NCI-H146 (cell line): ENCODE data around the gene PLCXD3.
"Not testable (repeated sequence)": the region's sequence is repeated elsewhere in the genome, so short reads cannot be mapped to it uniquely, and the experiment has no call there.

Experiments used
- DNase-seq: peaks from one replicate; lab custom pipeline; 2025; lab: John Stamatoyannopoulos, UW

PLCXD3 gene

DNA sequence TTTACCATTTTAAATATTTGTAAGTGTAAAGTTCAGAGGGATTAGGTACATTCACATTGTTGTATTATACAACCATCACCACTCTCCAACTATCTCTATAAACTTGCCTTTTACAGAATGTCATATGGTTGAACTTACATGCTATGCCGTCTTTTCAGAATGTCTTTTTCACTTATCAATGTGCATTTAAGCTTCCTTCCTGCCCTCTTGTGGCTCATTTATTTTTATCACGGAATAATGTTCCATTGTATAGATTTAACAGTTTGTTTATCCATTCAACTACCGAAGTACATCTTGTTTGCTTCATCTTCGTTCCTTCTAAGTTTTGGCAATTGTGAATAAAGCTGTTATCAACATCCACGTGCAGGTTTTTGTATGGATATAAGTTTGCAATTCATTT is 163.8 kb downstream of the PLCXD3 start:
- no peak for DNase-seq

DNA sequence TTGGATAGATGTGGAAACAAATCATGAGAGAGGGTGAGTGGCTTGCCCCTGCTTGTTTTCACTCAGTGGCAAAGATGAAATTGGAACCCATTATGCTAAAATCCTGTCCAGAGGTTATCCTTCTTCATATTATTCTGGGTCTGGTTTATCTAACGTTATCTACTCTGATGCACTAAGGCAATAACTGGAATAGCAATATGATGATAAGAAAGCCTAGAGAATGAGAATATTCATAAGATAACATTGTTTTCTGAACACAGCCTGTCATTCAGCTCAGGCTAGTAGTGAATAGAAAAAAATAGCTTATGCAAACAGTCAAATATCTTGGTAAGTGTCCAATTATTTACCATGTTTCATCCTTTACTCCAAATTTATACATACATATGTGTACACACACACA is 165.1 kb downstream of the PLCXD3 start:
- no peak for DNase-seq

DNA sequence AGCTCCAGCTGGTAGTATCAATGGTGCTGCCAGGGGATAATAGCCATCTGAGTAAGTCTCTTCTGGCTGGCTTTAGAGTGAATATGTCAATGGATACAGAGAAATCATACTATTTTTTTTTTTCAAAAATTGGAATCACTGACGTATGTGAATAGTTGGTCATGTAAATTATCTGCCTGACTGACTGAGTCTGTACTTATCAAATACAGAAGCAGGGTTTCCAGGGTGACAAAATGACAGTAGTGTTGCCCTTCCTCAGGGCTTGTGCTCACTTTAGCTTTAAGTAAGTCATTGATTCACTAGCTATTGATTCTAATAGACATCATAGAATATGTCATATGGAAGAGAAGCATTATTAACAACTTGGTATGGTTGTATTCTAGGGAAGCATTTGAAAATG is 171.1 kb downstream of the PLCXD3 start:
- no peak for DNase-seq

DNA sequence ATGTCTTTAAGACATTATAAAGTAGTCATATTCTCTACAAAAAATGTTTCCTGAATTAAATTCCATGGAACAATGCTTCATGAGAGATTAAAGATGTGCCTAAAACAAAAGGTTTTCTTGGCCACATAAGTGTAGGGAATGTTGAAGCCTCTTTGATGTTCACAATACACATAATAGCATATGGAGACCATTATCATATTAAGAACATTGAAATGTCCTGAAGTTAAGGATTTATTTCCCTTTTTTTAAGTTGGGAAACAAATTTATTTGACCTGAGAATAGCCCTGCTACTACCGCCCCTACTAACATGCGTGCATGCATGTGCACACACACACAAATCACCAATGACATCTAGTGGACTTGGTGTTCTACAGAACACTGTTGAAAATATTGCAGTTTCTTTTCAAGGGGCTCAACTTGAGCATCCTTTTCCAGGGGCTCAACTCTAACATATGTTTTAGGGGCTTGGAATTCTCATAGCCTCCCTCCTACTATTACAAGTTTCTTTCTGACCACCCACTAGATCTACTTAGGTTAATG is 172.2 kb downstream of the PLCXD3 start:
- DNase-seq = no peak

DNA sequence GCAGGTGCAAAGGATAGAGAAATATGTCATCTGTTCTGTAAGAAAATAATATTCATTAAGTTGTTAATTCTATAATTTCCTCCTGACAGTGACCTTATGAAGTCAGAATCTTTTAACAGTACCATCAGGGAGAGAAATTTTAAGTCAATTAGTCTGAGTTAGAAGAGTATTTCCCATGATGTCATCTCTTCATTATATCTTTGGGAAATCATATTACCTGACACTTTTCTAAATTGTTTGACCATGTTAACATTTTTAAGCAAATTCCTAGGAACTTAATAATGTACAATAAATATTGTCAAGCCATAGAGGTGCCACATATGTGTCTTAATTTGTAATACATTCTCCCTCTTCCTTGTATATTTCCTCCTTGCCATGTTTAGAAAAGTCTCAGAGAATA is 172.7 kb downstream of the PLCXD3 start:
- DNase-seq = no peak

DNA sequence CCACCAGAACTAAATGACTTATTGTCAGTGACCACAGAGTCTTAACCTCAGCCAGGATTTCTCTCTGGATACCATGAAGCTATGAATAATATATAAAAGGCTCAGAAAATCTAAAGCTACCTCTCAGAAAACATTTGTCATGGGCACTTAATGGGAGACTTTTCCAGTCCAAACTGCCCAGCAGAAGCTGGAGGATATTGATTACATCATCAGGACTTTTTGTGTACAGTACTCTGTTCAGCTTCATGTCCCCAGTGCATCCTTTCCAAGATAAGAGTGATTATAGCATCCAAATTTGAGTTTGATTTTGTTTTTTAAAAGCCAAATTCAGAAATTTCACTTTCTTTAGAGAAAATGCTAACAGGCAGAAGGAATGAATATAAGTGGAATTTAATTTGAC is 173.2 kb downstream of the PLCXD3 start:
- DNase-seq = no peak

DNA sequence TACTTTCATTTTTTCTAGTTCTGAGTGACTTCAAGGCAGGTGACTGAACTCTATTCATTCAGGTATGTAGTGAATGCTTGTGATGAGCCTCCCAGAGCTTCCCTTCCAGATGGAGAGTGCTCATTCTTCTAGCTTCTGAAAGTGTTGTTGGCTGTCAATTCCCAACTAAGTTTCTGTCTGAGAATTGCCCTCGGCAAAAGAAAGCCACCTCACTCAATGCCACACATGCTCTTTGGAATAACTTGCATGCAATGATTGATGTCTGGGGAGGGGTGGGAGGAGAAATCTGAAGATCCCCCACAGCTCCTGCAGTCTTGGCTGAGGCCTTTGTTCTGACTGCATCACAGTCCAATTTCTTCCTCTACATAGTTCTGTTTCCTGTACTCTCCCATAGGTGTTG is 173.9 kb downstream of the PLCXD3 start:
- no peak for DNase-seq

DNA sequence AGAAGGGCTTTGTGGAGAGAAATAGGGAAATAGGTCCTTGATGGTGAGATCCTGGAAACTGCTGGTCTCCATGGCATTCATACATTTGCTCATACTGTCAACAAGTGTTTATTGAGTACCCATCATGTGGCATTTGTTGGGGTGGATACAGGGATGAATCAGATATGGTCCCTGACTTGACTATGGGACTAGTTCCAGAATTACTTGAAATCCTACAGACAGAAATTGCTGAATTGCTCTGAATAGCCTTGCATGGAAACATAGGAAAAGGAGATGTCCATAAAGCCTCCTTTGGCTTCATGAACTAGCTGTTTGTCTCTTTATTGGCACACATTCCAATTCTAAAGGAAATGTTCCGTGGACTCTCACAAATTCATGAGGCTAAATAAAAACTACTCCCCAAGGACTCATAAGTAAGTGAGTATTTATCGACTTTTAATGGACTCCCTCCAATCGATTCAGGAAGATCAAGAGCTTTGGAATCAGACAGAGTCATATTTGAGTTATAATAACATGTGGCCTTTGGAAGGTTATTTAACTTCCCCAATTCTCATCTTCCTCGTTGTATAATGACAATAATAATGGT is 174.7 kb downstream of the PLCXD3 start:
- DNase-seq = no peak

DNA sequence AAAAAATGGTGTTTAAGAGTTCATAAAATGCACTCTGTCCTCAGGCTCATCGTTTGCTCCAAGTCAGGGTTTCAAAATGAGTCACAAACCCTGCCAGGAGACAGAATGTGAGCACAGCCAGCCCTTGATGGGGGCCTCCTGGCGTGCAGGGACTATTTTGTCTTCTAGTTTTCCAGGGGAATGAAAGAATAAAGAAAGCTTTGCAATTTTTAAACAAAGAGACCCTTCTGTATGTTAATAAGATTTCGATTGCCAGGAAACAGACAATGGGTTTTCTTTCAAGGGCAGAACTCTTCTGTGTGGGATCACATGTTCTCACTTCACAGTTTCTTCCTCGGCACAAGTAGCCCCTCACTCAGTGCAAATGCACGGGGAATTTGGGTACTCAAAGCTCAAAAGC is 175.6 kb downstream of the PLCXD3 start:
- no peak for DNase-seq

DNA sequence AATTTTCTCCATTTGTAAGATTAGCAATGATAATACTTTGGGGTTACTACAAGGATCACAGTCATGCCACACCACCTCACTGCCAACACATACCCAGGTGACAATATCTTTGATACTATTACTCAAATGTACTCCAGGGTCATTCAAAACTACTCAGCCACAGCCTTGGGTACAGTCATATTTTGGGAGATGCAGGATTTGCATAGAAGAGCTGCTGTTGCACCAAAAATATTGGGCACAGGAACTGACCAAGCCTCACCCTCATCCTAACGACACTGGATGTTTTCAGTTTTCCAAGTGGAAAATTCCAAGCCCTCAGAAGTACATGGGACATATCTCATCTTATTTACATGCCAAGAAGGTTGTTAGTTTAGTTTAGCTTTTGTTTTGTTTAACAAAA is 176.2 kb downstream of the PLCXD3 start:
- no peak for DNase-seq

DNA sequence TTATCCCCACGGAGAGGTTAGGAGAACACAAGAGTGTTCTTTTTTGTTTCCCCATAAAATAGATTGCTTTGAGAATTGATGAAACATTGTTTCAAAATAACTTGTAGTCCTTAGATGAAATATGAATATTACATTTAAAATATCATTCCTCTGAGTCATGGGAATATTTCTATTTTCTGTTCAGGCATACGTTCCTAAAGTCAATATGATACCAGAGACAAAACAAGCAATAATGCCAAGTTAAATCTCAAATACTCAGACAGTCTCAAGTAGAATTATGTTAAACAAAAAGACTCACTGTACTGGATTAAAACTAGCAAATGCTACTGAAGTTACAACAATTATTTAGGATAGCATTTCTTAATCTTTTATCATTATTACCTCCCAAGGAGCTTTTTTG is 185.3 kb downstream of the PLCXD3 start:
- no peak for DNase-seq

DNA sequence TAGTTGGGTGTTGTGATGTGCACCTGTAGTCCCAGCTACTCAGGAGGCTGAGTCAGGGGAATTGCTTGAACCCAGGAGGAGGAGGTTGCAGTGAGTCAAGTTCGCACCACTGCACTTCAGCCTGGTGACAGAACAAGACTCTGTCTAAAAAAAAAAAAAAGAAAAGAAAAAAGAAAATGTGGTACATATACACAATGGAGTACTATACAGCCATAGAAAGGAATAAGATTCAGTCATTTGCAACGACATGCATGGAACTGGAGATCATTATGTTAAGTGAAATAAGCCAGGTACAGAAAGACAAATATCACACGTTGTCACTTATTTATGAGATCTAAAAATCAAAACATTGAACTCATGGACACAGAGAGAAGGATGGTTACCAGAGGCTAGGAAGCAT is 187.6 kb downstream of the PLCXD3 start:
- not testable (repeated sequence) for DNase-seq

DNA sequence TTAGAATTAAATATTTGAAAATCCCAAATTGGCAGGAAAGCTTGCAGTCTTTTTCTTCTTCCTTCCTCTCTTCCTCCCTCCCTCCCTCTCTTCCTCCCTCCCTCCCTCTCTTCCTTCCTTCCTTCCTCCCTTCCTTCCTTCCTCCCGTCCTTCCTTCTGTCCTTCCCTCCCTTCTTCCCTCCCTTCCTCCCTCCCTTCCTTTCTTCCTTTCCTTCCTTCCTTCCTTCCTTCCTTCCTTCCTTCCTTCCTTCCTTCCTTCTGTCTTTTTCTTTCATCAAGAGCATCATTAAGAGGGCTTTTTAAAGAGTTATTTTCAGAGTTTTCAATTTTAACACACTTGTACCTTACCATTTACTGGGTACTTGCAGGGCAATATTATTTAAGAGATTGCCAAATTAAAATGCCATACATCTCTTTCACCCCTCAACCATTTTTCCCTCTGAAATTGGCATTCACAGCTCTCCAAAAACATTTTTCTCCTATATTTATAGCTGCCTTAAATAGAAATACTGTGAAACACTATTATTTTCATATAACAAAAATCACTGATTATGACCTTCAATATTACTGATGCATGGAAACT is 197.8 kb downstream of the PLCXD3 start:
- DNase-seq = no peak

DNA sequence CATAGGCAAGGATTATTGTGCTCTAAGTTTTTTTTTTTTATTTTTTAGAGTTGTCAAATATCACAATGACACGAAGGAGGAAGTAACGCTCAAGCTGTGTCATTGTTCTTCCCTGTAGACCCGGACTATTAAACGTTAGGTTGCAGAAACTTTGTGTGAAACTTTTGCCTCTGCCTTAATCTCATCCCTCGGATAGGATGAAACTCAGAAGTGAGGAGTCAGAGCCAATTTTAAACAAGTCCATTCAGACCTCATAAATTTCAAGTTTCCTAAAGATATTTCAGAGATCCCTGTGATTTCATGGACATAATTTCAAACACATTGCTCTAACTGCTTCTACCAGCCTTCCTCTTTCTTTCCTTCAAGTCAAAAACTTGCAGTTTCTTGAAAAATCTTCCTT is 198.3 kb downstream of the PLCXD3 start:
- DNase-seq = no peak

DNA sequence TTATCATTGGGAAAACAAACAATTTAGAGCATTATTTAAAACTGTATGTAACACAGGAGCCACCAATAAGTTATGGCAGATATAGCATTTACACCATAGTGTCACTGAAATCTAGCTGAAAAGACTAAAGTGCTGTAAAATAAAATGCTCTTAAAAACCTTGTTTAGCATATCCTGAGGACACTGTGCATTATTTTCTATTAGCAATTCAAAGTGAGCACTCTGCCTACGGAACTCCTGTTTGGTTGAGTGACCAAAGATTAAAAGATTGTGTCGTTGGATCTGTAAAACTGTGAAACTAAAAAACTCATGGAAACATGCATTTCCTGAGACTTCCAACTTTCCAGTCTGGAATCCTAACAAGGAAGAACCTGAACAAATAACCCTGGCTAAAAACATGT is 201.1 kb downstream of the PLCXD3 start:
- no peak for DNase-seq

DNA sequence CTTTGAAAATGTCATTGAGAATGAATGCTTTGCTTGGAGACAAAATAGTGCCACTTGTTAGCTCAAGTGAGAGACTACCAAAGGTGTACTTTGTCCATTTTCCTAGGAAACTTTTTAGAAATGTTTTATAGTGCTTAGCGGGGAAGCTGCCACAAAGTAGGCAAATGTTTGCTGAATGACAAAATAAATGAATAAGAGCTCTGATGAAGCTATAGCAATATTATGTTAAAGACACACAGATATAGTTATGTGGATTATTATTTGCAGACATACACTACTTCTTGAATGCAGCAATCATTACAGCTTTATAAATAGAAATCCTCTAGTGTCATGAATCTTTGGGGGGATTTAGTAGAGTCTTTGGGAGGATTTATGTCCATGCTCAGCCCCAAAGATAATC is 204.4 kb downstream of the PLCXD3 start:
- no peak for DNase-seq

DNA sequence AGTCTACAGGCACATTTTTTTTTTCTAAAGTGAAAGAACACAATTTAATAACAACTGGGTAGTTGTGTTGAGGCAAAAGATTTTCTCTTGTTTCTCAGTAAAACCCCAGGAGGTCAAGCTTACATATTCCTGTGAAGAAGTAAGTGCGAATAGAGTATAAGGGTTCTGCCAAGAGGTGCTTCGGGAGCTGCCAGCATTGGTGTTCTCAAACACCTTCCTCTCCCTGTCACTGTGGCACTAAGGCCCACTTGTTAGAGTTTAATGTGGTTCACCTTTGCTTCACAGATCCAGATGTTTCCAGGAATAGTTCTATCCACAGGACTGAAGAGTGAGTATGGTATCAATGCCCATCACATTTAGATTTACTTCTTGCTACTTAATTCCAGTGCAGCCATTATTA is 205.3 kb downstream of the PLCXD3 start:
- no peak for DNase-seq

DNA sequence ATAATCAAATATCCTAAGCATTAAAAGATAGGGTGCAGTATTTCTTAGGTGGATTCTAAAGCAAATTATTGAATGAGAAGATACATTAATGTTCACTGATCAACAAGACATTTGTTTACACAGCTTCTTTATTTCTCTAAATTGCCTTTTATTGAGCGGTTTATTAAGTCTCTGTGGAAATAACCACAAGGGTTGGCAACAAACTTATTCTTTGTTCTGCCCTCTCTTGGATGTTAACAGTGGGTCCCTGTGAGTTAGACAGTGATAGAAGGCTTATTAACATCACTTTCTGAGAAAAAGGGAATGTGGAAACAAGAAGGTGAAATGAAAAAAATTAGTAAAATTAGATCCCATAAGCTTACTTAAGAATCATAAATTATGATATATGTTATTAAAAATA is 214.3 kb downstream of the PLCXD3 start:
- DNase-seq = no peak

DNA sequence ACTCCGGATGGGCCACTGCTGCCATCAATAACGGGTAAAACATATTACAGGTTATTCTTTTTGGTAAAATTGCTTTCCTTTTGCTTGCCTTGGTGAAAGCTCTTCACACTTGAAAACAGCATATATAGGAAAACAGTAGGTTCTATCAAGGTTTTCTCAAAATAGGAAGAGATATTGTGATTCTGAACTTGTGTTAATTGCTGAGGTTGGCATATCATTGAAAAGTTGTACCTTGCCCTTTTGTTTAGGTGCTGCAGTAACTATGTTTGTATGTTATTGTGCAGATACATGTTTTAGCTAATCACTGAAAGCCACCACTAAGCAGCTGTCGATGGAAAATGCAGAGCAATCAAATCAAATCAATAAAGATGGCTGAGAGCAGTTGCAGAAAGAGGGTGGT is 219.1 kb downstream of the PLCXD3 start:
- DNase-seq = no peak

DNA sequence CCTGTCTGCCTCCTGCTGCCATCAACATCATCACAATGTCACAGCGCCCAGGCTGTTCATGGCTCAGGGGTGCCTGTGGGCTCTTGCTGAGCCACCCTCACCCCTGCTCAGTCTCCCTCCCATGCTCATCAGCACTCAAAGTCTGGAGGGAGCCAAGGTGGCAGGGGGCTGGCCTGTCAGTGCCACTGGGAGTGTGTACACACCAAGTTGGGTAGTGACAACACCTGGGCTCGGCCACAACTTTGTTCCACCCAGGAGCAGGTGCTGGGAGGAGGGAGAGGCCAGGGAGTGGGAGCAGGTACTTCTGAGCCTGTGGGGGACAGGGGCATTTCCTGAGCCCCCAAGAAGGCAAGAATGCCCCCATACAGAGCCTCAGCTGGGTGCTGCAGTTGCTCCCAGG is 219.6 kb downstream of the PLCXD3 start:
- no peak for DNase-seq

DNA sequence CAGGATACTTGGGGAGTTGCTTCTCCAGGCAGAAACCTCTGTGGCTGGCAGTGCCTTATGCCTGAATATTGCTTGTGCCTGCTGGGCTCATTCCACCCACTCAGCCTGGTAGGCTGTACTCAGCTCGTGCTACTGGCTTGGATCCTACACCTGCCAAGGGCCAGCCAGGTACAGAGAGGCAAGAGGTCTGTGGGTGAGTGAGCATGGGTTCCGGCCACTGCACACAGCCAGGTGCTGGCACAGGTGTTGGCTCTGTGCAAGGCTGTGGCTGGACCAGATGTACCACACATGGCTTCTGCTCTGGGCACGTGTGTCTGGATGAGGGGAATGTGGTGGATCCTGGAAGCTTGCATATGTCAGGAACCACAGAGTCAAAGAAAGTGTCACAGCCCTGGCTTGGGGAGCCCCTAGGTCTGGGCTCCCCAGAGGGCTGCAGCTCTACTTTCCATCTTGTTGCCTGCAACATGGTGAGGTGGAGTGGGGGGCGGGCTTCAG is 220.4 kb downstream of the PLCXD3 start:
- no peak for DNase-seq

DNA sequence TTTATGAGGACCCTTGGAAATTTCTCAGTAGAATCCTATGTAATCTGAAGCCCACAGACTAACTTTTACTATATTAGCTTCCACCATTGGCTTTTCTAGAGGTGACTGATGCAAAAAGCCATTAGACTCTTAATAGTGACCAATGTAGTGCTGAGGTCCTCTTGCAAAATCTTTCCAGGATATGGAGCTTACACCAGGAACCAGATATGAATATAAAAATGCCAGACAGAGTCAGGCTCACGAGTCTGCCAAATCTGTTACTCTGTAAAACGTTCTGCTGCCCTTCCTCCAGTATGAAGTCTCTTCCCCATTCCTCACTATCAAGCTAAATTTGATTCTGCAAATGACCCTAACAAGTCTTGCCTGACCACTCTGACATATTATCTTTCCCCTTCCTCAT is 223.7 kb downstream of the PLCXD3 start:
- DNase-seq = no peak

DNA sequence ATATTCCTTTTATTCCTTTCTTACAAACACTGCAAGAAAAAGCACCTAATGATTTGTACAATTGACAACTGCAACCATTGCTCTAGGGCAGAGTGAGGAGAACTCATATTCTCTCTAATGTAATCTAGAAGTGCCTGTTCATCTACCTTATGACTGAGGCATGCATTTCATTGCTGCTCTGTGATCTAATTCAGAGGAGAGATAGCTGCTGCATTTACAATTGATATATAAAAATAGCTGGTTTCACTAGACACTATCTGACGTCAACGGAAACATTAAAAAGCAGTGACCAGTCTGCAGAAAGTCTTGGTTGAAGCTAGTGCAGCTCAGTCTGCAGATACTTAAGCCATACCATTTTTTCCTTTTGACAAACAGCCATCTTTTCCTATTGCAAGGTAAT is 224.2 kb downstream of the PLCXD3 start:
- DNase-seq = no peak

DNA sequence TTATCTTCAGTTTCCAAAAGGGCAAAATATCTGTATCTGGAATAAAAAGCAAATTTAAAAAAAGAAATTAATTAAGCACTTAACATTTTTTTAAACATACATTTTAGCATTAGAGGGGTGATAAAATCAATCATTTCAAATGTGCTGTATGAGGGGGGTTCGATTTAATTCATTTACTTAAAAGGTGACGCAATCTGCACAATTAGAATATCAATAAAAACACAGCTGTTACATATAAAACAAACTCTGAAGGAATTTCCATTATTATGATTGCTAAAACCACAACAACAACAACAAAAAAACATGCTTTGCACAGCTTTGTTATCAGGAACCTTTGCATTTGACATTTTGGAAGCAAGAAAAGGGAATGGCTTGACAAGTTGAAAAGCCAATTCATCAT is 225.5 kb downstream of the PLCXD3 start:
- no peak for DNase-seq
